H9 (cell line): ENCODE results near the gene EFNB2. TPM values are rescaled to one million over a fixed set of nuclear protein-coding genes. Genes with fewer than 3 reads are reported as not detected.

Source experiments
- DNase-seq: peaks from one replicate; pipeline ENCODE4 v3.0.0-alpha.2; 2017
- H2AFZ ChIP-seq: one replicate; pipeline ENCODE4 v1.6.1; 2013; ENCODE audit warnings: mild to moderate bottlenecking, low read length, control low read depth, moderate library complexity
- H2AK5ac ChIP-seq: 2 replicates; pipeline ENCODE4 v1.6.1; 2013; ENCODE audit warnings: low read length, control low read depth, mixed read lengths; ENCODE audit not compliant: insufficient read length
- H2BK120ac ChIP-seq: one replicate; pipeline ENCODE4 v1.6.1; 2013; ENCODE audit warnings: low read depth, mild to moderate bottlenecking, low read length, control low read depth, inconsistent platforms; ENCODE audit not compliant: poor library complexity, severe bottlenecking
- H2BK12ac ChIP-seq: 2 replicates; pipeline ENCODE4 v1.6.1; 2013; ENCODE audit warnings: low read length, control low read depth, mixed read lengths, low read depth; ENCODE audit not compliant: insufficient read length
- H2BK15ac ChIP-seq: 2 replicates; pipeline ENCODE4 v1.6.1; 2013; ENCODE audit warnings: low read depth, low read length, control low read depth
- H2BK20ac ChIP-seq: one replicate; pipeline ENCODE4 v1.6.1; 2013; ENCODE audit warnings: low read depth, mild to moderate bottlenecking, low read length, control low read depth, inconsistent platforms; ENCODE audit not compliant: poor library complexity, severe bottlenecking
- H2BK5ac ChIP-seq: 2 replicates; pipeline ENCODE4 v1.6.1; 2013; ENCODE audit warnings: low read length, control low read depth, mixed read lengths; ENCODE audit not compliant: insufficient read length
- H3K14ac ChIP-seq: 2 replicates; pipeline ENCODE4 v1.6.1; 2013; ENCODE audit warnings: low read length, control low read depth; ENCODE audit not compliant: insufficient read depth
- H3K18ac ChIP-seq: 2 replicates; pipeline ENCODE4 v1.6.1; 2013; ENCODE audit warnings: low read depth, mild to moderate bottlenecking, mixed read lengths, low read length, control low read depth; ENCODE audit not compliant: insufficient read length
- H3K23ac ChIP-seq: 2 replicates; pipeline ENCODE4 v1.6.1; 2013; ENCODE audit warnings: low read length, control low read depth, mixed read lengths, low read depth; ENCODE audit not compliant: insufficient read length
- H3K23me2 ChIP-seq: 2 replicates; pipeline ENCODE4 v1.6.1; 2013; ENCODE audit warnings: low read depth, mild to moderate bottlenecking, mixed read lengths, low read length, control low read depth; ENCODE audit not compliant: insufficient read length, poor library complexity, severe bottlenecking
- H3K27ac ChIP-seq: 2 replicates; pipeline ENCODE4 v1.5.1; 2013; ENCODE audit warnings: low read length, control low read depth, mixed read lengths, low read depth; ENCODE audit not compliant: insufficient read length
- H3K27me3 ChIP-seq: 2 replicates; pipeline ENCODE4 v1.6.1; 2013; ENCODE audit warnings: low read length, control low read depth, inconsistent platforms; ENCODE audit not compliant: insufficient read depth
- H3K4ac ChIP-seq: 2 replicates; pipeline ENCODE4 v1.6.1; 2013; ENCODE audit warnings: low read depth, mild to moderate bottlenecking, control low read depth, inconsistent platforms, low read length, moderate library complexity
- H3K4me1 ChIP-seq: 2 replicates; pipeline ENCODE4 v1.6.1; 2013; ENCODE audit warnings: low read length, control low read depth, inconsistent platforms; ENCODE audit not compliant: insufficient read depth
- H3K4me2 ChIP-seq: 2 replicates; pipeline ENCODE4 v1.6.1; 2013; ENCODE audit warnings: low read length, control low read depth, mixed read lengths; ENCODE audit not compliant: insufficient read length, insufficient read depth
- H3K56ac ChIP-seq: 2 replicates; pipeline ENCODE4 v1.6.1; 2013; ENCODE audit warnings: low read depth, mild to moderate bottlenecking, mixed read lengths, low read length, control low read depth; ENCODE audit not compliant: insufficient read length
- H3K79me1 ChIP-seq: 2 replicates; pipeline ENCODE4 v1.6.1; 2013; ENCODE audit warnings: low read depth, mild to moderate bottlenecking, moderate library complexity, low read length, control low read depth, inconsistent platforms; ENCODE audit not compliant: insufficient read depth, poor library complexity, severe bottlenecking
- H3K79me2 ChIP-seq: 2 replicates; pipeline ENCODE4 v1.6.1; 2013; ENCODE audit warnings: low read length, control low read depth, inconsistent platforms; ENCODE audit not compliant: insufficient read depth
- H3K9ac ChIP-seq: 2 replicates; pipeline ENCODE4 v1.6.1; 2013; ENCODE audit warnings: low read length, control low read depth, mixed read lengths; ENCODE audit not compliant: insufficient read length; ENCODE audit errors: extremely low read depth
- H3K9me3 ChIP-seq: one replicate; pipeline ENCODE4 v1.6.1; 2013; ENCODE audit warnings: low read depth, low read length, inconsistent platforms; ENCODE audit not compliant: control insufficient read depth
- H3T11ph ChIP-seq: one replicate; pipeline ENCODE4 v1.6.1; 2013; ENCODE audit warnings: mild to moderate bottlenecking, low read length, control low read depth, inconsistent platforms
- H4K20me1 ChIP-seq: one replicate; pipeline ENCODE4 v1.6.1; 2013; ENCODE audit not compliant: control insufficient read depth, insufficient read length, insufficient read depth
- H4K5ac ChIP-seq: 2 replicates; pipeline ENCODE4 v1.6.1; 2013; ENCODE audit warnings: low read depth, mild to moderate bottlenecking, mixed read lengths, low read length, control low read depth; ENCODE audit not compliant: insufficient read length
- H4K8ac ChIP-seq: replicated peaks from 2 replicates; pipeline ENCODE4 v1.6.1; 2013; ENCODE audit warnings: low read length, control low read depth, mixed read lengths, low read depth; ENCODE audit not compliant: insufficient read length
- H4K91ac ChIP-seq: 2 replicates; pipeline ENCODE4 v1.6.1; 2013; ENCODE audit warnings: low read depth, mild to moderate bottlenecking, moderate library complexity, mixed read lengths, low read length, control low read depth; ENCODE audit not compliant: insufficient read length
- H3K27ac Mint-ChIP-seq, 3 experiments: 2 replicates in 2 of 3; 3 replicates in 1 of 3; pipeline ENCODE4 v1.8.0; 2020 to 2021; ENCODE audit warnings: mixed read lengths in 3 of 3, mild to moderate bottlenecking in 1 of 3, moderate library complexity in 1 of 3
- H3K27me3 Mint-ChIP-seq: 2 replicates; pipeline ENCODE4 v1.8.0; 2021; ENCODE audit warnings: low read depth, mild to moderate bottlenecking, moderate library complexity, mixed read lengths
- H3K36me3 Mint-ChIP-seq, 3 experiments: 2 replicates in 2 of 3; 3 replicates in 1 of 3; pipeline ENCODE4 v1.8.0; 2020 to 2021; ENCODE audit warnings: low read depth in 3 of 3, mixed read lengths in 3 of 3; ENCODE audit not compliant: insufficient read depth in 1 of 3
- H3K4me1 Mint-ChIP-seq, 2 experiments: 2 replicates each; pipeline ENCODE4 v1.8.0; 2020; ENCODE audit warnings: mixed read lengths in 2 of 2
- H3K4me3 Mint-ChIP-seq, 2 experiments: 2 replicates in 1 of 2; 3 replicates in 1 of 2; pipeline ENCODE4 v1.8.0; 2020 to 2021; ENCODE audit warnings: mild to moderate bottlenecking in 2 of 2, mixed read lengths in 2 of 2, moderate library complexity in 1 of 2
- H3K9me3 Mint-ChIP-seq, 2 experiments: 2 replicates in 1 of 2; 3 replicates in 1 of 2; pipeline ENCODE4 v1.8.0; 2020; ENCODE audit warnings: mild to moderate bottlenecking in 2 of 2, mixed read lengths in 2 of 2, moderate library complexity in 1 of 2
- CTCF ChIP-seq: fragments of 200-600 bp; sonication (generic); conservative IDR thresholded peaks from 3 replicates; pipeline ENCODE4 v1.8.0; 2021; ENCODE audit warnings: antibody characterized with exemption, mild to moderate bottlenecking
- WGBS: extraction: QIAGEN DNeasy Blood & Tissue Kit; methylation state at CpG from one replicate; pipeline ENCODE4 v1.1.7; 2013; ENCODE audit warnings: missing lambda C conversion rate, low lambda C conversion rate, mixed read lengths; ENCODE audit not compliant: insufficient read length; ENCODE audit errors: extremely low coverage; 5-methylcytosine and 5-hydroxymethylcytosine counted together
- total RNA-seq: library from RNA; stranded (reverse); gene quantifications from 2 replicates; pipeline ENCODE4 v1.2.1, GENCODE V29; 2021

EFNB2 gene
- total RNA-seq, 1 experiment from 2014 or later, result 12.7 TPM

DNA sequence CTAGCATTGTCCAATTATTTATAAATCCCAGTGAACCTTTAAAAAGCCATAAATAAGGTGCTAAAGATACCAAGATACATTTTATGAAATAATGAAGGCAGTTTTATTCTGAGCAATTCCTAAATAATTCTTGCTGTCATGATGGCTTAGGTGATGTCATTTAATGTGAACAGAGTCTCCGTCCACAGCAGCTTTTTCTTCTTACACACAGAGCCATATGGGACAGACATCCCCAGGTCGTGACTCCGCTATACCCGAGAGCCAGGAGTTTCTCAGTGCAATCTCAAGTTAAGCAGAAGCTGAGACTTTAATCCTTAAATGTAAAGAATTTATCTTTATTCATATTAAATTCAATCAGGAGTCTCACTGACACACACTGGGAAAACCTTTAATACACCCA lies 29.7 kb downstream of the EFNB2 start:
- Histone ChIP-seq H3K27ac (no peak overlapping the region), H3K9me3 (no peaks in the 10 kb centered on the region), H3K9ac (no peak overlapping the region), H2AFZ (no peak overlapping the region), H3K79me2 (no peaks in the 10 kb centered on the region), H2BK20ac (no peak overlapping the region), H3K4me1 (peaks cover 3% of the 10 kb centered on the region; the same call in 1 of the 2 replicates), H2BK12ac (no peak overlapping the region), H2BK15ac (no peak overlapping the region), H3K56ac (no peak overlapping the region), H3K79me1 (no peaks in the 10 kb centered on the region), H2AK5ac (no peak overlapping the region), H2BK5ac (no peak overlapping the region), H3K18ac (no peak overlapping the region), H4K8ac (no peak overlapping the region), H4K5ac (no peak overlapping the region), H3K4me2 (no peak overlapping the region), H3K4ac (no peak overlapping the region), H2BK120ac (no peak overlapping the region), H3T11ph (no peak overlapping the region), H3K27me3 (no peaks in the 10 kb centered on the region), H3K23ac (no peak overlapping the region), H3K23me2 (no peaks in the 10 kb centered on the region), H3K14ac (no peak overlapping the region), H4K91ac (no peak overlapping the region), H4K20me1 (no peaks in the 10 kb centered on the region)
- peaks cover 14 to 16% of the 10 kb centered on the region in 2 experiments for H3K4me1 Mint-ChIP-seq
- peaks cover 0 to 7% (median 7%) of the 10 kb centered on the region in 3 experiments; a peak in 4 of 7 replicates for H3K36me3 Mint-ChIP-seq
- no peak for TF ChIP-seq CTCF
- no peaks in the 10 kb centered on the region for H3K27me3 Mint-ChIP-seq
- H3K27ac Mint-ChIP-seq, result no peak overlapping the region
- H3K9me3 Mint-ChIP-seq, result no peaks in the 10 kb centered on the region
- WGBS, result no CpG with 5 or more reads among the region's 4 CpGs
- H3K4me3 Mint-ChIP-seq, result no peak overlapping the region
- DNase-seq, result no peak
